HCT116 (cell line): ENCODE results near the gene CRYBG3. TPM values are rescaled to one million over a fixed set of nuclear protein-coding genes. Genes with fewer than 3 reads are reported as not detected.

Source experiments
- ATAC-seq: fragments of 200-7000 bp; cut with Tn5 transposase; 2 replicates; pipeline ENCODE4 v1.9.1; 2020; ENCODE audit warnings: mild to moderate bottlenecking, moderate library complexity
- BruUV-seq: library from RNA; stranded (reverse); fragments of 400-500 nt; replicated peaks from 2 replicates; lab custom pipeline; 2021; lab: Mats Ljungman, UMichigan
- CTCF ChIA-PET: fragments of 300-600 bp; sonication (Branson Sonifier 250); formaldehyde crosslinking; loops from one replicate; lab custom pipeline; 2021; ENCODE audit warnings: antibody characterized with exemption; lab: Charles Lee
- POLR2A ChIA-PET: fragments of 300-600, 350-600 bp; sonication (Branson Sonifier 250); formaldehyde crosslinking; loops from one replicate; lab custom pipeline; 2021; ENCODE audit warnings: antibody characterized with exemption; lab: Charles Lee
- RAD21 ChIA-PET, 2 experiments: fragments of 300-600 bp; sonication (Branson Sonifier 250); formaldehyde crosslinking; loops; one replicate each; lab custom pipeline; 2023; ENCODE audit warnings: low total read pairs in 2 of 2; ENCODE audit not compliant: uncharacterized antibody in 2 of 2, unreplicated experiment in 2 of 2, low non-redundant PET in 1 of 2; lab: Charles Lee
- DNase-seq: peaks from one replicate; pipeline ENCODE4 v3.0.0-alpha.2; 2010; ENCODE audit warnings: low read depth, low spot score
- H2AFZ ChIP-seq: fragments of 200-600 bp; shearing (Covaris generic), sonication (generic); 2 replicates; pipeline ENCODE4 v1.6.1; 2017; ENCODE audit warnings: low read depth, mixed run types, mixed read lengths, antibody characterized with exemption, low read length; ENCODE audit not compliant: poor library complexity, severe bottlenecking
- H3K27ac ChIP-seq: 2 replicates; pipeline ENCODE4 v1.5.1; 2012; ENCODE audit warnings: low read depth, low read length
- H3K27me3 ChIP-seq: fragments of 200-600 bp; sonication (generic); 2 replicates; pipeline ENCODE4 v1.6.1; 2016; ENCODE audit warnings: mixed run types, low read length, mixed read lengths; ENCODE audit not compliant: insufficient read depth
- H3K36me3 ChIP-seq, 2 experiments: fragments of 200-500 bp in 1 of 2; fragments of 200-600 bp in 1 of 2; sonication (Bioruptor generic) in 1 of 2; sonication (generic) in 1 of 2; 2 replicates each; pipeline versions ENCODE4 v1.5.1 to v1.6.1; 2014 to 2016; ENCODE audit warnings: low read length in 2 of 2, inconsistent platforms in 1 of 2, mixed read lengths in 1 of 2, mixed run types in 1 of 2; ENCODE audit not compliant: insufficient read depth in 2 of 2, control insufficient read depth in 1 of 2
- H3K4me1 ChIP-seq, 2 experiments: fragments of 200-600 bp in 1 of 2; sonication (generic) in 1 of 2; 2 replicates each; pipeline versions ENCODE4 v1.5.1 to v1.6.1; 2012 to 2017; ENCODE audit warnings: low read length in 2 of 2, inconsistent platforms in 1 of 2, mild to moderate bottlenecking in 1 of 2, mixed read lengths in 1 of 2, mixed run types in 1 of 2, moderate library complexity in 1 of 2; ENCODE audit not compliant: insufficient read depth in 2 of 2, control insufficient read depth in 1 of 2
- H3K4me2 ChIP-seq: fragments of 200-600 bp; sonication (generic); 2 replicates; pipeline ENCODE4 v1.6.1; 2017; ENCODE audit warnings: mixed run types, low read length, mixed read lengths
- H3K4me3 ChIP-seq, 2 experiments: fragments of 200-600 bp in 1 of 2; sonication (generic) in 1 of 2; replicated peaks in 1 of 2; 2 replicates each; pipeline ENCODE4 v1.5.1; 2011 to 2016; ENCODE audit warnings: low read length in 2 of 2, control low read depth in 1 of 2, low read depth in 1 of 2, mild to moderate bottlenecking in 1 of 2, mixed read lengths in 1 of 2, mixed run types in 1 of 2
- H3K79me2 ChIP-seq: fragments of 200-600 bp; sonication (generic); 2 replicates; pipeline ENCODE4 v1.6.1; 2017; ENCODE audit warnings: mild to moderate bottlenecking, mixed run types, low read length, moderate library complexity, mixed read lengths; ENCODE audit not compliant: insufficient read depth
- H3K9ac ChIP-seq: fragments of 200-600 bp; sonication (generic); 2 replicates; pipeline ENCODE4 v1.6.1; 2016; ENCODE audit warnings: low read length, mixed read lengths
- H3K9me2 ChIP-seq: fragments of 200-600 bp; sonication (generic), shearing (Covaris generic); 2 replicates; pipeline ENCODE4 v1.6.1; 2017; ENCODE audit warnings: mixed run types, mild to moderate bottlenecking, moderate library complexity; ENCODE audit not compliant: insufficient read depth
- H3K9me3 ChIP-seq, 2 experiments: fragments of 200-500 bp in 1 of 2; fragments of 200-600 bp in 1 of 2; sonication (Bioruptor generic) in 1 of 2; sonication (generic) in 1 of 2; 2 replicates each; pipeline ENCODE4 v1.6.1; 2014 to 2017; ENCODE audit warnings: low read length in 2 of 2, mixed read lengths in 2 of 2, inconsistent platforms in 1 of 2, low read depth in 1 of 2, mild to moderate bottlenecking in 1 of 2, mixed run types in 1 of 2, moderate library complexity in 1 of 2; ENCODE audit not compliant: control insufficient read depth in 1 of 2, insufficient read depth in 1 of 2
- H4K20me1 ChIP-seq: fragments of 200-600 bp; sonication (generic), shearing (Covaris generic); 2 replicates; pipeline ENCODE4 v1.6.1; 2017; ENCODE audit warnings: mixed run types, mild to moderate bottlenecking, moderate library complexity; ENCODE audit not compliant: insufficient read depth
- ATF3 ChIP-seq: IDR thresholded peaks from 2 replicates; pipeline ENCODE4 v1.6.1; 2012
- CBX3 ChIP-seq: IDR thresholded peaks from 2 replicates; pipeline ENCODE4 v1.6.1; 2012; ENCODE audit warnings: low read depth
- CEBPB ChIP-seq: IDR thresholded peaks from 2 replicates; pipeline ENCODE4 v1.6.1; 2012; ENCODE audit warnings: low read depth
- ELF1 ChIP-seq: IDR thresholded peaks from 2 replicates; pipeline ENCODE4 v1.6.1; 2012; ENCODE audit warnings: low read depth, borderline replicate concordance
- EZH2 ChIP-seq: fragments of 200-600 bp; sonication (generic); IDR thresholded peaks from 2 replicates; pipeline ENCODE4 v1.6.1; 2017; ENCODE audit warnings: antibody characterized with exemption, mixed run types
- EZH2phosphoT487 ChIP-seq: fragments of 200-600 bp; IDR thresholded peaks from 2 replicates; pipeline ENCODE4 v1.6.1; 2018; ENCODE audit warnings: antibody characterized with exemption, borderline replicate concordance
- FOSL1 ChIP-seq: IDR thresholded peaks from 2 replicates; pipeline ENCODE4 v1.6.1; 2012; ENCODE audit warnings: low read depth
- JUND ChIP-seq: IDR thresholded peaks from 2 replicates; pipeline ENCODE4 v1.6.1; 2012
- POLR2A ChIP-seq: IDR thresholded peaks from 2 replicates; pipeline ENCODE4 v1.7.0; 2011; ENCODE audit warnings: borderline replicate concordance; ENCODE audit not compliant: insufficient read depth, insufficient read length; ENCODE audit errors: extremely low read depth
- RAD21 ChIP-seq: IDR thresholded peaks from 2 replicates; pipeline ENCODE4 v1.6.1; 2012; ENCODE audit warnings: low read depth, mild to moderate bottlenecking
- REST ChIP-seq: IDR thresholded peaks from 2 replicates; pipeline ENCODE4 v1.6.1; 2012; ENCODE audit warnings: low read depth
- SIN3A ChIP-seq: IDR thresholded peaks from 2 replicates; pipeline ENCODE4 v1.6.1; 2012; ENCODE audit warnings: low read depth
- SP1 ChIP-seq: IDR thresholded peaks from 2 replicates; pipeline ENCODE4 v1.6.1; 2012; ENCODE audit warnings: low read depth
- SRF ChIP-seq: IDR thresholded peaks from 2 replicates; pipeline ENCODE4 v1.6.1; 2012; ENCODE audit warnings: low read depth
- TCF7L2 ChIP-seq: IDR thresholded peaks from 2 replicates; pipeline ENCODE4 v1.7.0; 2011; ENCODE audit warnings: borderline replicate concordance, inconsistent platforms; ENCODE audit not compliant: insufficient read depth, insufficient read length; ENCODE audit errors: extremely low read depth
- YY1 ChIP-seq: IDR thresholded peaks from 2 replicates; pipeline ENCODE4 v1.6.1; 2011; ENCODE audit warnings: low read length, low read depth, moderate library complexity, mild to moderate bottlenecking; ENCODE audit not compliant: insufficient replicate concordance; ENCODE audit errors: extremely low read depth
- ZFX ChIP-seq: fragments of 450-650 bp; IDR thresholded peaks from 2 replicates; pipeline ENCODE4 v1.6.1; 2017
- ZNF274 ChIP-seq: fragments of 200-500 bp; sonication (Bioruptor generic); IDR thresholded peaks from 2 replicates; pipeline ENCODE4 v1.6.1; 2014; ENCODE audit warnings: mild to moderate bottlenecking, low read depth, low read length, inconsistent platforms
- intact Hi-C: fragments of 100-400 bp; cut with micrococcal nuclease; formaldehyde crosslinking; loops from 2 replicates; pipeline ENCODE4 v1.10.0; 2022
- total RNA-seq: library from RNA; stranded (reverse); gene quantifications from one replicate; pipeline ENCODE4 v1.2.1, GENCODE V29; 2021; ENCODE audit not compliant: unreplicated experiment

The CRYBG3 gene
- total RNA-seq, 1 experiment from 2014 or later, result 7.5 TPM

GRCh38 chr3:97983933-97984491 is 162.2 kb downstream of the CRYBG3 start (continued):
- TF ChIP-seq REST (no peak), EZH2phosphoT487 (no peak), EZH2 (no peak), RAD21 (no peak), FOSL1 (no peak), CBX3 (no peak), SIN3A (no peak), SP1 (no peak)

GRCh38 chr3:97987306-97987705 is 165.5 kb downstream of the CRYBG3 start:
- H3K36me3 ChIP-seq, result no peaks in the 10 kb centered on the region
- no peak overlapping the region for H2AFZ ChIP-seq
- no peaks in the 10 kb centered on the region for H3K27me3 ChIP-seq
- POLR2A ChIA-PET, result no interaction called here
- no peaks in the 10 kb centered on the region for H3K9me3 ChIP-seq
- H3K4me1 ChIP-seq, result no peaks in the 10 kb centered on the region
- H4K20me1 ChIP-seq, result no peaks in the 10 kb centered on the region
- CTCF ChIA-PET, result no interaction called here
- RAD21 ChIA-PET, result no interaction called here
- no peaks in the 10 kb centered on the region for H3K9me2 ChIP-seq
- no peaks in the 10 kb centered on the region for H3K79me2 ChIP-seq
- H3K4me2 ChIP-seq, result no peak overlapping the region
- ATAC-seq (no peak), DNase-seq (no peak)
- no peak overlapping the region for H3K9ac ChIP-seq
- intact Hi-C loops, result no loop called here
- no peak overlapping the region for H3K27ac ChIP-seq
- no peak overlapping the region for H3K4me3 ChIP-seq
- no TSS peak for BruUV-seq
- TF ChIP-seq FOSL1, result no peak
- TF ChIP-seq YY1, result no peak
- TF ChIP-seq CEBPB, result no peak
- TF ChIP-seq JUND, result no peak
- no peak for TF ChIP-seq POLR2A
- no peak for TF ChIP-seq ELF1
- TF ChIP-seq ZFX, result no peak
- no peak for TF ChIP-seq ATF3
- no peak for TF ChIP-seq ZNF274
- TF ChIP-seq REST, result no peak
- no peak for TF ChIP-seq SP1
- TF ChIP-seq TCF7L2, result no peak
- no peak for TF ChIP-seq RAD21
- no peak for TF ChIP-seq SRF
